ENCODE data around the gene BLM.
A peak's percentile ranks its signal among the peaks of the same experiment; 100 is the strongest.
"Not testable (repeated sequence)": the region's sequence is repeated elsewhere in the genome, so short reads cannot be mapped to it uniquely, and the experiment has no call there.

BLM gene

DNA sequence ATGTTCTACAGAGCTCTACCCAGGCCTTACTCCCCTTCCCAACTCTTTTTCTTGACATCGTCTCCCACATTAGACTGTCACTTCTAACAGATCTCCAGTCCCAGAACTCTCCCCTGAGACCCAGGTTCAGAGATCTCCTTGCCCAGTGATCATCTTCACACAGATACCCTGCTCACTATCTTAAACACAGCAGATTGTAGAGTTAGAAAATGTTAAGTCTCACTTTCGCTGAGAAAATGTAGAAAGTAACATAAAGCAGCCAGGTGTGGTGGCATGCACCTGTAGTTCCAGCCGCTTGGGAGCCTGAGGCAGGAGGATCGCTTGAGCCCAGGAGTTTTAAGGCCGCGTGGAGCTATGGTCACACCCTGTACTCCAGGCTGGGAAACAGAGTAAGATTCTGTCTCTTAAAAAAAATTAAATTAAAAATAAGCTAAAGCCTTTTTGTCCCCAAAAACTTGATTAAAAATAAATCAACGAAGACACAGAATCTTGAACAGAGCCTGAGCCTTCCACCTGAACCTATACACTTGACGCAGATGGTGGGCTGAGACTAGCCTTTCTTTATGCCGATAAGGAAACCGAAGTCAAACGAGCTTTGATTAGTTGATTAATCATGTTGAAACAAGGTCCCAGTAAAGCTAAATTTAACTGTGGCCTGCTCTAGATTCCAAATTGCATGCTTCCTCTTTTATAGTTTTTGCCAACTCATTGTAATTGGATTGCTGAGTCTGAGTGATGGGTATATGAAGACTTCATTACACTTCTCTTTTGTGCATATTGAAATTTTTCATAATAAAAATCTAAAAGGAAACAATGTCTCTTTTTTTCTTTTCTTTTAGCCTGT is 31.3 kb upstream of the BLM start:
- Mint-ChIP-seq H3K4me3 (no peak overlapping the region), H3K4me1 (peaks cover 17% of the 10 kb centered on the region), H3K27me3 (peaks cover 10% of the 10 kb centered on the region), H3K27ac (peak overlapping the region; percentile 60), H3K9me3 (no peaks in the 10 kb centered on the region), H3K36me3 (no peaks in the 10 kb centered on the region)
- peak; percentile 53 for ATAC-seq

DNA sequence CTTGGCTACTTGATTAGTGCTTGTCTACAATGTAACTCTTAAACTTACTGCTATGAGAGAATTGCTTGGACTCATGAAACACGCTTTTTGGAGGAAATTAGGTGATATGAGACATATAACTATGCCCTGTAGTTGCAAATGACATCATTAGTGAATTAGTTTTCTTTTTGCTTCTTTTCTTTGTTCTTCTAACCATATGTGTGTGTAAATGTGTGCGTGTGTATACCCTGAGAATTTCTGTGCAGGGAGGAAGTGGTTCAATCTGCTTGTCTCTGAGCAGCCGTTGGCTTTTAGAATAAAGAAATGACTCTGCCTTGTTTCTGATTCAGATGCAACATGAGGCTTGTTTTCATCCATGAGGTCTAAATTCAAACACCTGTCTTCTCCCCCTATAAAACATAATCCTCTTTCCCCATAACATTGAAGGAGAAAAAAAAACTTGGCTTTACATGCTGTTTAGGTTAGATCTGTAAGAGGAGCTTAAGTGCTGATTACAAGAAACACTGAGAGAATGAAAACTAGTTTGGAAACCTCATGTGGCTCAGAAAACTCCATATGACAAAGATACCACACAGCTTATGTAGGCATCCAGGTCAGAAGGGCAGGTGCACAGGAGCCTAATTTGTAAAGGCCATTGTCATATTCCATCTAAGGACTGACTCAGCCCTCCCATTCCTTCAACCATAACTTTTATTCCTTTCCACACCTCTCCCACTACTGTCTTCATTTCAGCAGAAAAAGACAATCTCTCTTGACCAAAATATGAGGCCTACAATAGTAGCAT is 30.5 kb upstream of the BLM start:
- peak; percentile 94 for ATAC-seq
- Mint-ChIP-seq H3K9me3 (no peaks in the 10 kb centered on the region), H3K27ac (peak overlapping the region; percentile 60), H3K27me3 (peaks cover 10% of the 10 kb centered on the region), H3K36me3 (no peaks in the 10 kb centered on the region), H3K4me1 (peaks cover 17% of the 10 kb centered on the region), H3K4me3 (no peak overlapping the region)

DNA sequence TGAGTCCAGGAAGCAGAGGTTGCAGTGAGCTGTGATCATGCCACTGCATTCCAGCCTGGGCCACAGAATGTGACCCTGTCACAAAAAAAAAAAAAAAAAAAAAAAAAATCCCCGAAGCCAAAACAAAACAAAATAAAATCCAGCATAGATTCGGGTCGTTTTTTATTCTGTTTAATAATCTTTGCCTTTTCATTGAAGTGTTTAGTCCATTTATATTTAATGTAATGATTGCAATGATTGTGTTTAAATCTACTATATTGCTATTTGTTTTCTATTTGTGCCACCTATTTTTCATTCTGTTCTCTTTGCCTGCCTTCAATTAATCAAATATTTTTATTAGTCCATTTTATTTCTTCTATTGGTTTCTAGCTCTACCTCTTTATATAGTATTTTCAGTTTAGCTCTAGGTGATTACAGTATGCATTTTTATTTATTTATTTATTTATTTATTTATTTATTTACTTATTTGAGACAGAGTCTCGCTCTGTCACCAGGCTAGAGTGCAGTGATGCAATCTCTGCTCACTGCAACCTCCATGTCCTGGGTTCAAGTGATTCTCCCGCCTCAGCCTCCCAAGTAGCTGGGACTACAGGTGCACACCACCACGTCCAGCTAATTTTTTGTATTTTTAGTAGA is 27.7 kb upstream of the BLM start:
- H3K4me1 Mint-ChIP-seq = peaks cover 22% of the 10 kb centered on the region
- not testable (repeated sequence) for H3K27me3 Mint-ChIP-seq, ATAC-seq, H3K27ac Mint-ChIP-seq, H3K4me3 Mint-ChIP-seq, H3K9me3 Mint-ChIP-seq, H3K36me3 Mint-ChIP-seq

DNA sequence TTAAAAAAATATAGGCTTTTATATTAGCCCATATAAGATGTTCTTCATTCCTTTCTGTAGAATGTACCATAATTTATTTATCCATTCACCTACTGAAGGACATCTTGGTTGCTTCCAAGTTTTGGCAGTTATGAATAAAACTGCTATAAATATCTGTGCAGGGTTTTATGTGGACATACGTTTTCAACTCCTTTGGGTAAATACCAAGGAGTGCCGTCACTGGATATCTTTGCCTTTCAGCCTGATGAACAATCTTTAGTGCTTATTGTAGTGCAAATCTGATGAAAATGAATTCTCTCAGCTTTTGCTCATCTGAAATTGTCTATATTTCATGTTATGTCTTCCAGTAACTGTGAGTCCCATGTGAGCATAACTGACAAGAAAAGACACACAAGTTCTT is 26.6 kb upstream of the BLM start:
- no peak overlapping the region for H3K4me3 Mint-ChIP-seq
- H3K9me3 Mint-ChIP-seq = no peaks in the 10 kb centered on the region
- no peak overlapping the region for H3K27ac Mint-ChIP-seq
- H3K36me3 Mint-ChIP-seq = no peaks in the 10 kb centered on the region
- no peaks in the 10 kb centered on the region for H3K27me3 Mint-ChIP-seq
- no peak for ATAC-seq
- H3K4me1 Mint-ChIP-seq = peaks cover 18% of the 10 kb centered on the region

DNA sequence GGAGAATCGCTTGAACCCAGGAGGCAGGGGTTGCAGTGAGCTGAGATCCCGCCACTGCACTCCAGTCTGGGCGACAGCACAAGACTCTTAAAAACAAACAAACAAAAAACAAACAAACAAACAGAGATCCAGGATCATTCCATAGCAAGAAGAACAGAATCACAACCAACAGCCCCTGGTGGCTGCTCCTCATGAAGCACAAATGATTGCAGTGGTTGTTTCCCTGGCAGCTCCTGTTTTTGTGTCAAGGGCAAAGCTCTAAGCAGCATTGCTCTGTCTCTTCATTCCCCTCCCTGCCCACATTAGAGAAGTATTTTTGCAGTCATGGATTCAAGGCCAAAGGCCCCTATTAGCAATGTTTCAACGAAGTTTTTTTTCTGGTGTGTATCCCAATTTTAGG is 25.8 kb upstream of the BLM start:
- ATAC-seq = no peak
- Mint-ChIP-seq H3K4me1 (peaks cover 14% of the 10 kb centered on the region), H3K4me3 (no peak overlapping the region), H3K27ac (no peak overlapping the region), H3K36me3 (no peaks in the 10 kb centered on the region), H3K9me3 (no peaks in the 10 kb centered on the region), H3K27me3 (no peaks in the 10 kb centered on the region)

DNA sequence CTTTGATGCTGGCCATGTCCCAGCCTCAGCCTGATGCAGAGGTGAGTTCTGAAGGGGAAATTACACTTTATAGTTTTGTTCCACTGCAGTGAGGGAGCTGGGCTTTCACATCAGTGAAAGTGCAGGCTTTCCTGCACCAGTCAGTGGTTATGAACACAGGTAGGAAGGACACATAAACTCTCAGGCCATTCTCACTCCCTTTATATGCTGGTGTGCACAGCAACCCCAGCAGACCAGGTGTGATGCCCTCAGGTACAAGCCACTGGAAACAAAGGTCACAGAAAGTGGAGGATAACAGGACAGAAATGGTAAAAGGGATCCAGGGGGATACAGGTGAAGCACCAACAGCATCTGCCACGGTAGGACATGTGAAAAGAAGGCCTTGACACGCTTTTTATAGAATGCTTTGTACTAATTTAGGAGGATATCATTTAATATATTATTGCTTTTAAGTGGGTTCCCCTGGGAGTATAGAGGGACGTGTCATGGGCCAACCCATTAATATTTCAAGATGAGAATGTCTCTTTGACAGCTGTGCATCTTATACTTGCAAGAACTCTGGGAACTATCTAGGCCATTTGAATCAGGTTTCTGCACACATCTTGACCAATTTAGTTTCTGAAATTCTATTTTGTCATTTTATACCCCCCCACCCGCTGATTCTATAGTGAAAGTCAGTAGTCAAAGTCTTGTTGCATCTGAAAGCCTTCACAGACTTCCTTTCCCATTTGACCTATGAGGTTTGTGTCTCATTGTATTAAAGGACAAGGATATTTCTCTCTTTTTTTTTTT is 25.0 kb upstream of the BLM start:
- Mint-ChIP-seq H3K4me3 (no peak overlapping the region), H3K27me3 (no peaks in the 10 kb centered on the region), H3K36me3 (no peaks in the 10 kb centered on the region), H3K9me3 (no peaks in the 10 kb centered on the region), H3K4me1 (peaks cover 5% of the 10 kb centered on the region), H3K27ac (no peak overlapping the region)
- ATAC-seq = no peak

DNA sequence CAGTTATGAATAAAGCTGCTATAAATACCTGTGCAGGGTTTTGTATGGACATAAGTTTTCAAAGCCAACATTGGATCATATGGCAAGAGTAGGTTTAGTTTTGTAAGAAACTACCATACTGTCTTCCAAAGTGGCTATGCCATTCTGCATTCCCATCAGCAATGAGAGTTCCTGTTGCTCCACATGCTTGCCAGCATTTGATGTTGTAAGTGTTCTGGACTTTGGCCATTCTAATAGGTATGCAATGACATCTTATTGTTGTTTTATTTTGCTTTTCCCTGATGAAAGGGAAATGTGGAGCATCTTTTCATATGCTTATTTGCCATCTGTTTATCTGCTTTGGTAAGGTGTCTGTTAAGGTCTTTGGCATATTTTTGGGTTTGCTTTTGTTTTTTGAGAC is 22.2 kb upstream of the BLM start:
- Mint-ChIP-seq H3K36me3 (no peaks in the 10 kb centered on the region), H3K27me3 (no peaks in the 10 kb centered on the region), H3K9me3 (no peaks in the 10 kb centered on the region), H3K27ac (no peak overlapping the region), H3K4me1 (peaks cover 5% of the 10 kb centered on the region), H3K4me3 (no peak overlapping the region)
- ATAC-seq = no peak

DNA sequence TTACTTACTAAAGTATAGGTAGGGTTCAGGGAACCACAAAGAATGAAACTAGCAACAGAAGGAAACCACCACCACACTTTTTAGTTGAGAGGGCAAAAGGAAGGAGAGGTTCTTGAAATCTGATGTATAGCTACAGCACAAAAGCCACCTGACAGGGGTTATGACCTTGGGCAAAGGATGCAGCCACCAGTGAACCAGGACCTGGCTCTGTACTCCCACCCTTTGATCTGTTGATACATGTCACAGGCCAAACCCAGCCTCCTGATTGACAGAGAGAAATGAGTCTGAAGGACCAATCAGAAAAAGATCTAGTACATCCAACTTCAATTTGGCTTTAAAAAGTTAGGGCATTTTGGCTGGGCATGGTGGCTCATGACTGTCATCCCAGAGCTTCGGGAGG is 20.0 kb upstream of the BLM start:
- H3K36me3 Mint-ChIP-seq = no peaks in the 10 kb centered on the region
- H3K4me3 Mint-ChIP-seq = no peak overlapping the region
- H3K27me3 Mint-ChIP-seq = no peaks in the 10 kb centered on the region
- H3K4me1 Mint-ChIP-seq = peaks cover under 1% of the 10 kb centered on the region
- H3K9me3 Mint-ChIP-seq = no peaks in the 10 kb centered on the region
- no peak for ATAC-seq
- H3K27ac Mint-ChIP-seq = no peak overlapping the region

DNA sequence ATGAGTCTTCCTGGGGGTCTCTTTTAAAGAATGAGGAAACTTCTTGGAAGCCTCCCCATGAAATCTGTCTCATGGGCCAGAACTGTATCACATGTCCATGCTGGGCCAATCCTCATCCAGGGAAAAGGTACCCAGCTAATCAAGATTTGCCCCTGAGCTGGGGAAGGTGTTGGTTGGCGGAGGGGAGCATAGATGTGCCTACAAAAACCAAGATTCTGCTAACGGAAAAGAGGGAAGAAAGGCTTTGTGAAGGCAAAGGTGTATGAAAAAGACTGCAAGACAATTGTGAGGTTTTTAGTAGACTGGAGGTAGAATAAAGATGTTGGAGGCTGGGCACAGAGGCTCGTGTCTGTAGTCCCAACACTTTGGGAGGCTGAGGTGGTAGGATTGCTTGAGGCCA is 18.5 kb upstream of the BLM start:
- Mint-ChIP-seq H3K27ac (no peak overlapping the region), H3K36me3 (peaks cover 5% of the 10 kb centered on the region), H3K4me1 (no peaks in the 10 kb centered on the region), H3K9me3 (peaks cover 3% of the 10 kb centered on the region), H3K27me3 (no peaks in the 10 kb centered on the region), H3K4me3 (no peak overlapping the region)
- ATAC-seq = no peak

DNA sequence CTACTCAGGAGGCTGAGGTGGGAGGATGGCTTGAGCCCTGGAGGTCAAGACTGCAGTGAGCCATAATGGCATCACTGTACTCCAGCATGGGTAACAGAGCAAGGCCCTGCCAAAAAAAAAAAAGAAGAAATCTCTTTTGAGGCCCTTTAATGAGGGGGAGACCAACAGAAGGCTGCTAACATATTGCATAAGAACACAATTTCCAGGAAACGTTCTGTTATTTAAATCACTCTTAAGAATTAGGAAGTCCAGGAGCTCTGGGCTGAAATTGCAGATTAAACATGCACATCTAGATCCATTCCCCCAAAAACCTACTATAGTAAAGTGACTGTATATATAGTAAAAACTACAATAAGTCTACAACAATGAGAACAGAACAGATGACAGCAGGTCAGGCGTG is 16.1 kb upstream of the BLM start:
- Mint-ChIP-seq H3K9me3 (peaks cover 3% of the 10 kb centered on the region), H3K4me1 (no peaks in the 10 kb centered on the region), H3K36me3 (peaks cover 11% of the 10 kb centered on the region), H3K27me3 (no peaks in the 10 kb centered on the region), H3K4me3 (no peak overlapping the region), H3K27ac (no peak overlapping the region)
- no peak for ATAC-seq

DNA sequence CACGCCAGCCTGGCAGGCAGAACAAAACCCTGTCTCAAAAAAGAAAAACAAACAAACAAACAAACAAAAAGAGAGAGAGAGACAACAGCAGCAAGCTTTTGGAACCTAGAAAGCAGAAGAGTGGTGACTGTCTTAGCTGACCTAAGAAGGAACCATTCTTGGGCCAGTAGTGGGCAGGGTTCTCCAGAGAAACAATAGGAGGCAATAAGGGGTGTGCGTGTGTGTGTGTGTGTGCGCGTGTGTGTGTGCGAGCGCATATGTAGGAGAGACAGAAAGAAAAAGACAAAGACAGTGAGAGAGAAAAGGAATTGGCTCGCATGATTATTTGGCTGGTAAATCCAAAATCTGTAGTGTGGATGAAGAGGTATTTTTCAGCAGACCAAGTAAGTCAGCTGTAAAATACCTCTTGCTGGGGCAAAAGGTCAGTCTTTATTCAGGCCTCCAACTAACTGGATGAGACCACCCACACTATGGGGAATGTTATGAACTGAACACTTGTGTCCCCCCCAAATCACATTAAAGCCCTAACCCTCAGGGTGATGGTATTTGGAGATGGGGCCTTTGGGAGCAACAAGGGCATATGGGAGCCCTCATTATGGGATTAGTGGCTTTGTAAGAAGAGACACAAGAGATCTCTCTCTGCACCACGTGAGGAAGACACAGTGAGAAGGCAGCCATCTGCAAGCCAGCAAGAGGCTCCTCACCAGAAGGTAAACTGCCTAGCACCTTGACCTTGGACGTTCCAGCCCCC is 15.1 kb upstream of the BLM start:
- no peaks in the 10 kb centered on the region for H3K4me1 Mint-ChIP-seq
- H3K27me3 Mint-ChIP-seq = no peaks in the 10 kb centered on the region
- H3K9me3 Mint-ChIP-seq = peaks cover 3% of the 10 kb centered on the region
- peaks cover 11% of the 10 kb centered on the region for H3K36me3 Mint-ChIP-seq
- ATAC-seq = no peak
- H3K4me3 Mint-ChIP-seq = no peak overlapping the region
- no peak overlapping the region for H3K27ac Mint-ChIP-seq

DNA sequence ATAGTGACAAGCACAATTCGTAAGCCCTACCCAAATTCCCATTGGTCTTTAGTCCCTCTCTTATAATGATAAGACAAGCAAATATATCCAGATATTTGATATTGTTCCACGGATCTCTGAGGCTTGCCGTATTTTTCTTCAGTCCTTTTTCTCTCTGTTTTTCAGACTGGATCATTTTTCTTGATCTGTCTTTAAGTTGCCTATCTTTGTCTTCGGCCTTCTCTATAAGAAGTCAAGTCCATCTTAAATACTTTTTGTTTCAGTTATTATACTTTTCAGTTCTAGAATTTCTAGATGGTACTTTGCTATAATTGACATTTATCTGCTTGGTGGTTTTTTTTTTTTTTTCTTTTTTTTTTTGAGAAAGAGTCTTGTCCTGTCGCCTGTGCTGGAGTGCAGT is 13.7 kb upstream of the BLM start:
- H3K9me3 Mint-ChIP-seq = peaks cover 3% of the 10 kb centered on the region
- no peaks in the 10 kb centered on the region for H3K27me3 Mint-ChIP-seq
- H3K36me3 Mint-ChIP-seq = peaks cover 11% of the 10 kb centered on the region
- no peak overlapping the region for H3K27ac Mint-ChIP-seq
- no peaks in the 10 kb centered on the region for H3K4me1 Mint-ChIP-seq
- no peak for ATAC-seq
- no peak overlapping the region for H3K4me3 Mint-ChIP-seq

DNA sequence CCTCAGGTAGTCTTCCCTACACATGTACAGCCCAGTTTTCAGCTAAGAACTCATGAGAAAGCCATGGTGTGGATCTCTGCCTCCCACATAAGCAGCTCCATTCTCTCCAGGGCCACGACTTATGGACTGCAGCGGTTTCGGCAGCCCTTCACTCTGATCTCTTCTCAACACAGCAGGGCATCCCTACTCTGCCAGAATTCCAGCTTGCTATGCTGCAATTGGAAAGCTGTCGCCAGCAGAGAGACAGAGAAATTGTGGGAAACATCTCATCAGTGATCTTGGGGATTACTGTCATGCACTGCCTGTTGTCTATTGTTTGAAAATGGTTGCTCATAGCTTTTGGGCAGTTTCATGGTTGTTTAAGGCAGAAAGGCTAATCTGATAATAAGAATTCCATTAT is 11.9 kb upstream of the BLM start:
- Mint-ChIP-seq H3K9me3 (peaks cover 3% of the 10 kb centered on the region), H3K4me3 (no peak overlapping the region), H3K27ac (no peak overlapping the region), H3K27me3 (no peaks in the 10 kb centered on the region), H3K36me3 (peaks cover 11% of the 10 kb centered on the region), H3K4me1 (no peaks in the 10 kb centered on the region)
- no peak for ATAC-seq

DNA sequence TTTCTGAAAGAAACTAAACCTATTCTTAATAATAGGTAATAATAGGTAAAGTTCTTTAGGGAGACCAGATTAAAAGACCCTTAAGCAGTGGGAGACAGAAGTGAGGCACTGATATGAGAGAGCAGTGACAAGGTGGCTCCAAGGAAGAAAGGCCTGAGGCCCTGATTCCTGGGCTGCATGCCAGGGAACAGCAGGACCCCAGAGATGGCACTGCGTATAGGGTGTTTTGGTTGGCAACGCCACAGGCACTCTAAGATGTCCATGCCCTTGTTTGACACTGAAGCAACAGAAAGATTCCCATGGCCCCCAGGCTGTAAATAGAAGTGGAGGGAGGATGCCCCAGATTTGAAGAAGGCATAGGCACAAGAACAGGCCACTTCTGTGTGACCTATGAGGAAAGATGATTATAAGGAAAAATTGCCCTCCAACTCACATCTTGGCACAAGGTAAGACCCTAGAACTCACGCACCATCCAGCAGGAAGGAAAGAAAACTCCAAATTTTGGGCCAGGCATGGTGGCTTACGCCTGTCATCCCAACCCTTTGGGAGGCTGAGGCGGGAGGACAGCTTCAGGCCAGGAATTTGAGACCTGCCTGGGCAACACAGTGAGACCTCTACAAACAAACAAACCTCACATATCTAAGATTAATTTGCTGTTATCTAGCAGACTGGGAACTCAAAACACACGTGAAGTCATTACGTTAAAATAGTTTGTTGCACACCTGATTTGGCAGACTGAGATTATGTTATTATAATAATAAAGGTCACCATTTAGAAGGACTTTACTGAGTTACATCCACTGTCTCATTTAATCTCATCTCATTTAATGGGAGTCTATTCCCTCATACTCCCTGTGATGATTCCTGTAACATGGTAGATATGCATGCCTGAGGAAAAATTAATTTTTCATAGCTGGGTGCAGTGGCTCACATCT is 10.5 kb upstream of the BLM start:
- Mint-ChIP-seq H3K4me1 (peaks cover 7% of the 10 kb centered on the region), H3K4me3 (no peak overlapping the region), H3K27ac (no peak overlapping the region), H3K9me3 (peaks cover 3% of the 10 kb centered on the region), H3K27me3 (no peaks in the 10 kb centered on the region), H3K36me3 (peaks cover 11% of the 10 kb centered on the region)
- no peak for ATAC-seq
